Panc1 (cell line): Measurements from ENCODE around the gene RSPRY1.

Experiments used
- CTCF ChIP-seq: fragments of 450-650 bp; IDR thresholded peaks from 2 replicates; pipeline ENCODE4 v1.5.1; 2017; ENCODE audit warnings: mild to moderate bottlenecking
- SIN3A ChIP-seq: IDR thresholded peaks from 2 replicates; pipeline ENCODE4 v1.6.1; 2012; ENCODE audit warnings: low read depth, mild to moderate bottlenecking, low read length, moderate library complexity, borderline replicate concordance; ENCODE audit not compliant: insufficient read depth

- TF ChIP-seq SIN3A (no peak), CTCF (no peak)
These were observed 6.8 kb downstream of the RSPRY1 start for GRCh38 chr16:57192720-57193486.
